GM18505 (cell line): Measurements from ENCODE around the gene ACLY.
"Not testable (repeated sequence)": the region's sequence is repeated elsewhere in the genome, so short reads cannot be mapped to it uniquely, and the experiment has no call there.

Experiments used
- ATAC-seq: cut with Tn5 transposase; IDR thresholded peaks from one replicate; pipeline ENCODE4 v1.9.1; 2021; ENCODE audit not compliant: unreplicated experiment
- POLR2A ChIP-seq: IDR thresholded peaks from 4 replicates; pipeline ENCODE4 v1.6.1; 2011; ENCODE audit warnings: borderline replicate concordance; ENCODE audit not compliant: insufficient read depth, insufficient read length; ENCODE audit errors: extremely low read depth

Gene ACLY

GRCh38 chr17:41864498-41864835 is 54.3 kb downstream of the ACLY start:
- ATAC-seq = peak; percentile 29
- no peak for TF ChIP-seq POLR2A

DNA sequence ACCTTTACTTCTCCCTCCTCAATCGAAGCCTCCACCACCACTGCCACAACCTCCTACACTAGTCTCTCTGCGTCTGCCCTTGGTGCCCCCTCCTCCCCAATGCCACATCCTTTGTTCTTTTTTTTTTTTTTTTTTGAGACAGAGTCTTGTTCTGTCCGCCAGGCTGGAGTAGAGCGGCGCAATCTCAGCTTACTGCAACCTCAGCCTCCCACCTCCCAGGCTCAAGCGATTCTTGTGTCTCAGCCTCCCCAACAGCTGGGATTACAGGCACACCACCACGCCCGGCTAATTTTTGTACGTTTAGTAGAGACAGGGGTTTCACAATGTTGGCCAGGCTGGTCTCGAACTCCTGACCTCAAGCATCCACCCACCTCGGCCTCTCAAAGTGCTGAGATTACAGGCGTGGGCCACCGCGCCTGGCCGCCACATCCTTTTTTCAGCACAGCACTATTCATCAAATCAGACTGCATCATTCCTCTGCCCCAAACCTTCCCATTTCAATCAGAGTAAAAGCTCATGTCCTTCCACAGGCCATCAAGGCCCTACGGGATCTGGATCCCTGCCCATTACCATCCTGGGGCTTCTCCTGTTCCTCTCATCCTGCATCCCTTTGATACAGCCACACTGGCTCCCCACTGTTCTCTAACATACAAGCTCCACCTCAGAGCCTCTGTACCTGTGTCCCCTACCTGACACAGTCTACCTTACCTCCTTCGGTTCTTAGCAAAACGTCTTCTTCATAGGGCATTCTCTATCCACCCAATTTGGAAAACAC is 55.5 kb downstream of the ACLY start:
- ATAC-seq = no peak
- no peak for TF ChIP-seq POLR2A

GRCh38 chr17:41860254-41860931 is 58.4 kb downstream of the ACLY start:
- no peak for ATAC-seq
- no peak for TF ChIP-seq POLR2A

DNA sequence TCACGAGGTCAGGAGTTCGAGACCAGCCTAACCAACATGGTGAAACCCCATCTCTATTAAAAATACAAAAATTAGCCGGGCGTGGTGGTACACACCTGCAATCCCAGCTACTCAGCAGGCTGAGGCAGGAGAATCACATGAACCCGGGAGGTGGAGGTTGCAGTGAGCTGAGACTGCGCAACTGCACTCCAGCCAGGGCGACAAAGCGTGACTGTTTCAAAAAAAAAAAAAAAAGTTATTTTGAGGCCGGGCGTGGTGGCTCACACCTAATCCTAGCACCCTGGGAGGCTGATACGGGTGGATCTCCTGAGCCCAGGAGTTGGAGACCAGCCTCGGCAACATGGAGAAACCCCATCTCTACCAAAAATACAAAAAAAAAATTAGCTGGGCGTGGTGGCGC is 67.4 kb downstream of the ACLY start:
- not testable (repeated sequence) for ATAC-seq

GRCh38 chr17:41849251-41849990 is 69.3 kb downstream of the ACLY start:
- no peak for ATAC-seq
- no peak for TF ChIP-seq POLR2A

DNA sequence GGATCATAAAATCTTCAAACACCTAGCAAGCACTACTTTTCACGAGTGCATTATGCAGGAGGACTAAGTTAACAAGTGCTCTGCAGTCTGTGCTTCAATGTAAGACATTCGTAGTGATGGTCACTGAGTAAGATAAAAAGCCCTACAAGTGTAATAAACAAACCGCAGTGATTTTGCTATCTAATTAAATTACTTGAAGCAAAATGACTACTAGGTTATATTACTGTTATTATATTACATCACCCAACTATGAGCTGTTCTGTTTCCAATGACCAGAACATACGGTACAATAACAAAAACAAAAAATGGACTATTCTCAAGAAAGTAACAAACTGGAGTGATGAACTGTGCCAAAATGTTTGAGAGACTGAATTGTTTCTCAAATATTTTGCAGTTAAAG is 70.0 kb downstream of the ACLY start:
- ATAC-seq = no peak

GRCh38 chr17:41844971-41845370 is 73.8 kb downstream of the ACLY start:
- ATAC-seq = no peak
- TF ChIP-seq POLR2A = no peak

More for the DNA sequence above, 70.0 kb downstream of the ACLY start:
- no peak for TF ChIP-seq POLR2A

- ATAC-seq = not testable (repeated sequence)
These were observed 78.0 kb downstream of the ACLY start for GRCh38 chr17:41840781-41841180.

- ATAC-seq = not testable (repeated sequence)
These were observed 79.3 kb downstream of the ACLY start for GRCh38 chr17:41839448-41839847.

- no peak for ATAC-seq
These were observed 80.8 kb downstream of the ACLY start, which contains the start of gene KLHL10 for GRCh38 chr17:41837761-41838538. Gene KLHL10 (plus strand): TSS chr17:41837825. CDS start chr17:41837933, 108 bp downstream.

DNA sequence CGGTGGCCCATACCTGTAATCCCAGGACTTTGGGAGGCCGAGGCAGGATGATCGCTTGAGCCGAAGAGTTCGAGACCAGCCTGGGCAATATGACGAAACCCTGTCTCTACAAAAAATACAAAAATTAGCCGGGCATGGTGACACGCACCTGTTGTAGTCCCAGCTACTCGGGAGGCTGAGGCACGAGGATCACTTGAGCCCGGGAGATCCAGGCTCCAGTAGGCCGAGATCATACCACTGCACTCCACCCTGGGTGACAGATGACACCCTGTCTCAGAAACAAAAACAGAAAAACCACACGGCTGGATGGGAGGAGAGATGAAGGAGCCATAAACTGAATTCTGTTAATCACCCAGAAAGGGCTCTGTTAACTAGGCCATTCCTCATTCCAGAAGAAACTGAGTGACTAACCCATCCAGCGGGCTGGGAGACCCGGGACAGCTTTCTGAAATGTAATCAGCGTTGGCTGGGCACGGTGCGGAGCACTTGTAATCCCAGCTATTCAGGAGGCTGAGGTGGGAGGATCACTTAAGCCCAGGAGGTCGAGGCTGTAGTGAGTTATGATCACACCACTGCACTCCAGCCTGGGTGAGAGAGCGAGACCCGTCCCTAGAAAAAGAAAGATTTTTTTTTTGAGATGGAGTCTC is 82.1 kb downstream of the ACLY start:
- no peak for TF ChIP-seq POLR2A
- no peak for ATAC-seq

More at GRCh38 chr17:41837761-41838538, 80.8 kb downstream of the ACLY start, which contains the start of gene KLHL10:
- no peak for TF ChIP-seq POLR2A

DNA sequence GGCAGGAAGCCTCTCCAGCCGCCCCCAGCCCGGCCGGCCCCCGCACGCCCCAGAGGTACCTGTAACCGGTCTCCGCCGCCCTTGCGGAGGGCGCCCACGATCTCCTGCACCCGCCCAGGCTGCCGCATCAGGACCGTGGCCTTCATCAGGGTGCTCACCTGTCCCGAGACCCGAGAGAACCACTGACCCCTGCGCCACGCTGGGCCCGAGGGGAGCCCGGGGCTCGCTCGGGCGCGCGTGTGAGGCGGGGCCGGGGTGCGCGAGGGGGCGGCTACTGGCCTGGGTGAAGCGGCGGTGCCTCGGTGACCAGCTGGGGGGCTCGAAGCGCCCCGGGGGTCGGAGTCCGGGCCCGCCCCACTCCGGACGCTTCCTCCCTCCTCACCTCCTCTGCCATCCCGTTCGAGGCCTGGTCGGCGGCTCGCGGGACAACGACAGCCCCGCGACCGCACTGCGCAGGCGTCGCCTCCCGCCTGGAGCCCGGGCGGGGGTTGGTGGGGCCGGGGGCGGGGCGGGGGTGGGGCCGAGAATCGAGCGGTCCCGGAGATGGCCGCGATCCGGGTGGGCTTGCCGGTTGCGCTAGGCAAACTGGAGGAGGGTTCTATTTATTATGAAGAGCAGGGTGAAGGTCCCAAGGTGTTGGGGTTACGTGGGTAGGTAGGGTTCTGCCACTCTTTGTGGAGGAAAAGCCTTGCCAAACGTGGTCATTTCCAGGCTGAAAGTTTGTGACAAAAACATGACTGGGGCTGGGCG is 82.8 kb downstream of the ACLY start, which contains the start of gene NT5C3B:
Gene NT5C3B (minus strand): TSS at position 433 of the 750 bp plus-strand sequence. CDS start 39 bp downstream, at position 394.
- TF ChIP-seq POLR2A = peak; percentile 58
- ATAC-seq = no peak

DNA sequence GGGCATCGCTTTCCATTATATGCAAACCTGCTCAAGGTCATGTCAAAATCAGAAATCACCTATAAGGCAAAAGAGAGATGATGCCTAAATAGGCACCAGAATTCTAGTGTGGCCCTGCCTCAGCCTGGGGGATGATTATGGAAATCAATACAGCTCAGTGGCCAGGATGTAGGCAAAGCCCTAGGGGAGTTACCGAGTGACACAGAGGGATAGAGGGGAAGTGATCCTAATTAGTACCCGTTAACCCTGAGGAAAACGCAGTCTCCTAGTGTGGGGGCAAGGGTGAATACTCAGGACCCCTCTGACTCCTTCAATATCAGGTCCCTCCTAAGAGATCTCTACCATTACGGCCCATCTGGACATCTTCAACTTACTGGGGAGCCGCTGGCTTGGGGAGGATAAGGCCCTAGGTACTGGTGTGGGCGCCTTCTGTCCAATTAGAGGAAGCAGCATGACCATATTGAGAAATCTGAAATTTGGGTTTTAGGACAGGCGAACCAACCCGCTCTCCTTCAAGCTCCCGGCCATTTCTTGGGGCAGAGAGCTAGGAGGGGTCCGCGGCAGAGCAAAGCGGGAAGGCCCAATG is 83.4 kb downstream of the ACLY start:
- TF ChIP-seq POLR2A = no peak
- ATAC-seq = no peak

- ATAC-seq = not testable (repeated sequence)
These were observed 88.8 kb downstream of the ACLY start for GRCh38 chr17:41829961-41830360.
